Small intestine (tissue), 7 donors: ENCODE data around the gene STK16. TPM values are rescaled to one million over a fixed set of nuclear protein-coding genes. Genes with fewer than 3 reads are reported as not detected.

Source experiments
- DNase-seq, 2 donors: peaks; one replicate each; pipeline versions ENCODE4 v3.0.0 to v3.0.0-alpha.2; 2013
- FAIRE-seq: peaks from 2 replicates; lab custom pipeline; 2012; peaks lifted over from hg19 to GRCh38; lab: Jason Lieb, UNC
- H3K27ac ChIP-seq, 3 donors: one replicate each; pipeline ENCODE4 v1.5.1; 2013; ENCODE audit warnings: low read length in 2 of 3, mild to moderate bottlenecking in 2 of 3, control low read depth in 1 of 3, inconsistent platforms in 1 of 3, low read depth in 1 of 3, moderate library complexity in 1 of 3
- H3K27me3 ChIP-seq, 3 donors: one replicate each; pipeline ENCODE4 v1.6.1; 2013; ENCODE audit warnings: low read length in 3 of 3, inconsistent platforms in 1 of 3; ENCODE audit not compliant: control insufficient read depth in 3 of 3, insufficient read depth in 3 of 3
- H3K36me3 ChIP-seq, 3 donors: one replicate each; pipeline ENCODE4 v1.6.1; 2013; ENCODE audit warnings: low read length in 3 of 3, inconsistent platforms in 1 of 3, low read depth in 1 of 3, mild to moderate bottlenecking in 1 of 3, moderate library complexity in 1 of 3; ENCODE audit not compliant: control insufficient read depth in 3 of 3, insufficient read depth in 2 of 3
- H3K4me1 ChIP-seq, 3 donors: one replicate each; pipeline ENCODE4 v1.6.1; 2013; ENCODE audit warnings: low read length in 2 of 3, inconsistent platforms in 1 of 3, low read depth in 1 of 3, mild to moderate bottlenecking in 1 of 3, moderate library complexity in 1 of 3; ENCODE audit not compliant: control insufficient read depth in 3 of 3, insufficient read depth in 2 of 3
- H3K4me3 ChIP-seq, 3 donors: one replicate each; pipeline ENCODE4 v1.5.1; 2013; ENCODE audit warnings: low read length in 3 of 3, control low read depth in 1 of 3, inconsistent platforms in 1 of 3, low read depth in 1 of 3, mild to moderate bottlenecking in 1 of 3, moderate library complexity in 1 of 3
- H3K9me3 ChIP-seq, 2 donors: one replicate each; pipeline ENCODE4 v1.6.1; 2013; ENCODE audit warnings: low read depth in 1 of 2, low read length in 1 of 2; ENCODE audit not compliant: control insufficient read depth in 2 of 2, insufficient read depth in 1 of 2
- WGBS, 3 donors: extraction: QIAGEN DNeasy Blood & Tissue Kit; methylation state at CpG; one replicate each; pipeline ENCODE4 v1.1.7; 2013; 5-methylcytosine and 5-hydroxymethylcytosine counted together
- polyA plus RNA-seq, 4 donors: library from polyadenylated mRNA; stranded (reverse) in 3 of 4; unstranded in 1 of 4; fragments of 200-250 nt in 3 of 4; fragments of 120-200 nt in 1 of 4; gene quantifications; one replicate each; pipeline versions ENCODE4 v1.2.1 to v1.2.3, GENCODE V29; 2013
- donor health status: healthy with polysubstance abuse.
- donor health status: control.
- donor health status: control.
- donor health status: Bipolar disorder and iron deficiency.
- donor health status: healthy.

Gene STK16
- polyA plus RNA-seq, 4 donors = 31.1 to 53.4 (median 42.6) TPM

- no peak for FAIRE-seq
- peak in 1 of 2 donors; percentile 32 for DNase-seq
- H3K9me3 ChIP-seq = no peaks in the 10 kb centered on the region
- H3K27ac ChIP-seq = no peak overlapping the region
- 60 to 81% (median 70%) methylated on average over 6 of the region's 6 CpGs for WGBS, 3 donors
- H3K27me3 ChIP-seq = no peaks in the 10 kb centered on the region
- H3K4me3 ChIP-seq = no peak overlapping the region
- peaks cover 0 to 24% (median 6%) of the 10 kb centered on the region in 3 donors for H3K4me1 ChIP-seq
- no peaks in the 10 kb centered on the region for H3K36me3 ChIP-seq
Measured at GRCh38 chr2:219274361-219274921, 29.2 kb downstream of the STK16 start.

GRCh38 chr2:219277703-219278654 is 32.7 kb downstream of the STK16 start:
- DNase-seq (peak; percentile 83 to 90), FAIRE-seq (no peak)
- H3K9me3 ChIP-seq = no peaks in the 10 kb centered on the region
- peak overlapping the region; percentile 88 to 97 (median 89) for H3K27ac ChIP-seq
- H3K4me1 ChIP-seq = peaks cover 0 to 33% (median 6%) of the 10 kb centered on the region in 3 donors
- H3K4me3 ChIP-seq = peak overlapping the region in 1 of 3 donors; percentile 50
- H3K36me3 ChIP-seq = peaks cover 0 to 26% (median 5%) of the 10 kb centered on the region in 3 donors
- H3K27me3 ChIP-seq = no peaks in the 10 kb centered on the region
- WGBS, 3 donors = 25 to 30% (median 25%) methylated on average over 25 of the region's 25 CpGs

- DNase-seq (no peak), FAIRE-seq (no peak)
- peaks cover 0 to 33% (median 6%) of the 10 kb centered on the region in 3 donors for H3K4me1 ChIP-seq
- H3K4me3 ChIP-seq = peak overlapping the region in 2 of 3 donors; percentile 28 to 50
- WGBS, 3 donors = 12 to 14% (median 12%) methylated on average over 9 of the region's 9 CpGs
- H3K36me3 ChIP-seq = peaks cover 2 to 33% (median 7%) of the 10 kb centered on the region in 3 donors
- H3K27ac ChIP-seq = peak overlapping the region; percentile 88 to 97 (median 89)
- H3K9me3 ChIP-seq = no peaks in the 10 kb centered on the region
- H3K27me3 ChIP-seq = no peaks in the 10 kb centered on the region
Measured at GRCh38 chr2:219278655-219279150, 33.4 kb downstream of the STK16 start.

DNA sequence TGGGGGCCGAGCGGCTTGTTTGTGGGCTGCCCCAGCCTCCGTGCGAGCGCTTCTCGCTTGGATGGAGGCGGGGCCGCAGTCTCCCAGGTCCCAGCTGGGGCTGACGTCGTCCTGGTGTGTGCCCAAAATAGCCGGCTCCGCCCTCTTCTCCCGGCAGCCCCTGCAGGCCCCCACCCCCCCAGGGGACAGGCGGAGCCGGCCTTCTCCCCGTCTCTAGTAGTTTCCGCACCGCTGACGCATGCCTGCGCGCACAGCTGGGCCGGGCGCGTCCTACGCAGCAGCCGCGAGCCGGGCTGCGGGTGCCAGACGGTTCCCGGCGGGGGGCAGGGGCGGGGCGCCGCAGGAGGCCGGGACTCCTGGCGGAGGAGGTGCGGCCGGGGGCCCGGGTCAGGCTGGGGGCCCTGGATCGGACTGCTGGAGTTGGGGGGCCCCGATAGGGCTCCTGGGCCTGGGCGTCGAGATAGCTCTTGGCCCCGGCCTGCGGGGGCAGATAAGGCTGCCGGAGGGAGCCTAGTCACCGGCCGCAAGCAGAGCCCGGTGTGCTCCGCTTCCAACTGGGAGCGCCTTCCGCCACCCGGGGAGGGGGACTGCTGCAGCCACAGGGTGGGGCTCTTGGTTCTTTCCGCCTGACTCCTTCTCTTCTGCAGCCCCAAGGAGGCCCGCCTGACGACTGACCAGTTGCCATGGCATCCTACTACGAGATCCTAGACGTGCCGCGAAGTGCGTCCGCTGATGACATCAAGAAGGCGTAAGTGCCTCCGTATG is 34.1 kb downstream of the STK16 start, which contains the start of gene DNAJB2:
Gene DNAJB2 (plus strand): TSS at position 216 of the 765 bp plus-strand sequence. CDS start 468 bp downstream, at position 684.
- H3K9me3 ChIP-seq = no peaks in the 10 kb centered on the region
- WGBS, 3 donors = 0 to 1% (median 0%) methylated on average over 43 to 65 of the region's 65 CpGs
- FAIRE-seq (no peak), DNase-seq (peak; percentile 98)
- H3K4me1 ChIP-seq = peaks cover 0 to 33% (median 6%) of the 10 kb centered on the region in 3 donors
- H3K36me3 ChIP-seq = peaks cover 4 to 40% (median 7%) of the 10 kb centered on the region in 3 donors
- H3K27ac ChIP-seq = peak within 1 kb of the TSS; percentile 88 to 97 (median 89)
- H3K4me3 ChIP-seq = peak within 1 kb of the TSS; percentile 50 to 74 (median 60)
- H3K27me3 ChIP-seq = no peaks in the 10 kb centered on the region

- Histone ChIP-seq H3K27me3 (no peaks in the 10 kb centered on the region), H3K36me3 (peaks cover 4 to 46% (median 7%) of the 10 kb centered on the region in 3 donors), H3K4me3 (peak overlapping the region; percentile 50 to 74 (median 60)), H3K27ac (peak overlapping the region; percentile 82 to 97 (median 89)), H3K4me1 (peaks cover 0 to 33% (median 6%) of the 10 kb centered on the region in 3 donors), H3K9me3 (no peaks in the 10 kb centered on the region)
- FAIRE-seq (no peak), DNase-seq (no peak)
- 37 to 45% (median 45%) methylated on average over 12 of the region's 12 CpGs for whole genome bisulfite sequencing, 3 donors
Measured at GRCh38 chr2:219279916-219280516, 34.7 kb downstream of the STK16 start.

DNA sequence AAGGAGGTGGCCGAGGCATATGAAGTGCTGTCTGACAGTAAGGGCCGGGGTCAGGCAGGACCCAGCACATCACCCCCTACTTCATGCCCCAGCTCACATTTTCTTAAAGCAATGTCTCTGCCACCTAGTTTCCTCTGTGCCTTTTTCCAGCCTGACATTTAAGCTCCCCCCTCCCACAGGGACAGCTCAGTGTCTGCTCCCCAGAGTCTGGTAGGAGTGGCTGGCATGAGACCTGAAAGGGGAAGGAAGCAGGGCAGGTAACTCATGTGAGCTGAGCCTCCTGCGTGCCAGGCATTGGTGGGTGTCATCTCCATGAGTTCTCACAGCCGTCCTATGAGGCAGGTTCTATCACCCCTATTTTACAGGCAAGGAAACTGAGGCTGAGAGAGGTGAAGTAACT is 35.4 kb downstream of the STK16 start:
- Histone ChIP-seq H3K4me3 (no peak overlapping the region), H3K27ac (peak overlapping the region in 2 of 3 donors; percentile 0 to 89), H3K36me3 (peaks cover 4 to 53% (median 9%) of the 10 kb centered on the region in 3 donors), H3K27me3 (no peaks in the 10 kb centered on the region), H3K4me1 (peaks cover 0 to 33% (median 6%) of the 10 kb centered on the region in 3 donors), H3K9me3 (no peaks in the 10 kb centered on the region)
- 88 to 92% (median 90%) methylated on average over 4 of the region's 4 CpGs for WGBS, 3 donors
- no peak for FAIRE-seq
- no peak for DNase-seq

- Histone ChIP-seq H3K27ac (no peak overlapping the region), H3K4me1 (peaks cover 0 to 33% (median 6%) of the 10 kb centered on the region in 3 donors), H3K4me3 (no peak overlapping the region), H3K36me3 (peaks cover 6 to 59% (median 9%) of the 10 kb centered on the region in 3 donors), H3K27me3 (no peaks in the 10 kb centered on the region), H3K9me3 (no peaks in the 10 kb centered on the region)
- FAIRE-seq = no peak
- no peak for DNase-seq
- WGBS, 3 donors = 77 to 79% (median 78%) methylated on average over 8 of the region's 8 CpGs
Measured at GRCh38 chr2:219281588-219281987, 36.3 kb downstream of the STK16 start.
